GM12878 (cell line): Measurements from ENCODE around the gene SP8.

Experiments
- CREM ChIP-seq: IDR thresholded peaks from 2 replicates; pipeline ENCODE4 v1.6.1; 2014; ENCODE audit warnings: antibody characterized with exemption, low read depth
- EZH2 ChIP-seq: IDR thresholded peaks from 2 replicates; pipeline ENCODE4 v1.6.1; 2012; ENCODE audit warnings: low read depth, mild to moderate bottlenecking, control low read depth, inconsistent platforms, low read length, borderline replicate concordance; ENCODE audit not compliant: control insufficient read depth
- IRF4 ChIP-seq: IDR thresholded peaks from 2 replicates; pipeline ENCODE4 v1.6.1; 2011; ENCODE audit warnings: low read depth, low read length
- JUNB ChIP-seq: IDR thresholded peaks from 2 replicates; pipeline ENCODE4 v1.6.1; 2016; ENCODE audit warnings: antibody characterized with exemption, mild to moderate bottlenecking
- NFYB ChIP-seq: IDR thresholded peaks from 2 replicates; pipeline ENCODE4 v1.6.1; 2011; ENCODE audit warnings: low read depth, mild to moderate bottlenecking, low read length, improper control_type of control experiment, moderate library complexity; ENCODE audit not compliant: insufficient read depth
- POLR2A ChIP-seq: IDR thresholded peaks from 2 replicates; pipeline ENCODE4 v1.6.1; 2011; ENCODE audit warnings: low read depth, mild to moderate bottlenecking, low read length
- POLR2AphosphoS5 ChIP-seq: IDR thresholded peaks from 2 replicates; pipeline ENCODE4 v1.6.1; 2011; ENCODE audit warnings: mild to moderate bottlenecking, low read length, inconsistent platforms
- RAD21 ChIP-seq: IDR thresholded peaks from 2 replicates; pipeline ENCODE4 v1.6.1; 2011; ENCODE audit warnings: mild to moderate bottlenecking, low read depth, low read length, moderate library complexity; ENCODE audit not compliant: insufficient read depth
- SIN3A ChIP-seq: IDR thresholded peaks from 2 replicates; pipeline ENCODE4 v1.6.1; 2012; ENCODE audit warnings: low read depth, low read length, improper control_type of control experiment
- SMC3 ChIP-seq: IDR thresholded peaks from 2 replicates; pipeline ENCODE4 v1.6.1; 2011; ENCODE audit warnings: low read length, improper control_type of control experiment, borderline replicate concordance
- SP1 ChIP-seq: IDR thresholded peaks from one replicate; pipeline ENCODE4 v1.6.1; 2011; ENCODE audit warnings: low read depth, low read length
- TF ChIP-seq, protein P1 (sequence below): IDR thresholded peaks from 2 replicates; pipeline ENCODE4 v1.6.1; 2012; ENCODE audit warnings: mild to moderate bottlenecking, low read depth, low read length
- TF ChIP-seq, protein P2 (sequence below), 3 experiments: IDR thresholded peaks in 2 of 3; conservative IDR thresholded peaks in 1 of 3; 2 replicates each; pipeline ENCODE4 v1.5.1; 2011; ENCODE audit warnings: low read depth in 3 of 3, low read length in 3 of 3, mild to moderate bottlenecking in 3 of 3, control low read depth in 2 of 3, moderate library complexity in 2 of 3, inconsistent platforms in 1 of 3, mixed read lengths in 1 of 3; ENCODE audit not compliant: control insufficient read depth in 2 of 3, insufficient read depth in 1 of 3; ENCODE audit errors: extremely low read depth in 1 of 3
- TF ChIP-seq, protein P3 (sequence below): IDR thresholded peaks from 2 replicates; pipeline ENCODE4 v1.6.1; 2012; ENCODE audit warnings: low read depth, low read length, improper control_type of control experiment

DNA sequence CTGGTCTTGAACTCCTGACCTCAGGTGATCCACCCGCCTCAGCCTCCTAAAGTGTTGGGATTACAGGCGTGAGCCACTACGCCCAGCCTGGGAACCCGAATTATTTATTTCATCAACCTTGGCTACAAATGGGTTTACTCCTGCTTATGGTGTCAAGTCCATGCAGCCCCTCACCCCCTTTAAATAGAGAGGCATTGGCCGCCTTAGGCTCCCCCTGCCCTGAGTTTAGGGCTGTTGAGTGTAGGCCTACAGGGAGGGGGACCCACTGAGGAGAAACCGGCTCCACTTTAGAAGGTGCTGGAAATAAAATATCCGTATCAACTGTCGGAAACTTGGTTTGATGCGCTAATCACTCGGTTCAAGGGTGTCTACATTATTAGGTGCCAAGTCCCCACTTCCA lies 8.7 kb upstream of the SP8 start:
- no peak for TF ChIP-seq IRF4
- no peak for TF ChIP-seq EZH2
- TF ChIP-seq, protein P1, sequence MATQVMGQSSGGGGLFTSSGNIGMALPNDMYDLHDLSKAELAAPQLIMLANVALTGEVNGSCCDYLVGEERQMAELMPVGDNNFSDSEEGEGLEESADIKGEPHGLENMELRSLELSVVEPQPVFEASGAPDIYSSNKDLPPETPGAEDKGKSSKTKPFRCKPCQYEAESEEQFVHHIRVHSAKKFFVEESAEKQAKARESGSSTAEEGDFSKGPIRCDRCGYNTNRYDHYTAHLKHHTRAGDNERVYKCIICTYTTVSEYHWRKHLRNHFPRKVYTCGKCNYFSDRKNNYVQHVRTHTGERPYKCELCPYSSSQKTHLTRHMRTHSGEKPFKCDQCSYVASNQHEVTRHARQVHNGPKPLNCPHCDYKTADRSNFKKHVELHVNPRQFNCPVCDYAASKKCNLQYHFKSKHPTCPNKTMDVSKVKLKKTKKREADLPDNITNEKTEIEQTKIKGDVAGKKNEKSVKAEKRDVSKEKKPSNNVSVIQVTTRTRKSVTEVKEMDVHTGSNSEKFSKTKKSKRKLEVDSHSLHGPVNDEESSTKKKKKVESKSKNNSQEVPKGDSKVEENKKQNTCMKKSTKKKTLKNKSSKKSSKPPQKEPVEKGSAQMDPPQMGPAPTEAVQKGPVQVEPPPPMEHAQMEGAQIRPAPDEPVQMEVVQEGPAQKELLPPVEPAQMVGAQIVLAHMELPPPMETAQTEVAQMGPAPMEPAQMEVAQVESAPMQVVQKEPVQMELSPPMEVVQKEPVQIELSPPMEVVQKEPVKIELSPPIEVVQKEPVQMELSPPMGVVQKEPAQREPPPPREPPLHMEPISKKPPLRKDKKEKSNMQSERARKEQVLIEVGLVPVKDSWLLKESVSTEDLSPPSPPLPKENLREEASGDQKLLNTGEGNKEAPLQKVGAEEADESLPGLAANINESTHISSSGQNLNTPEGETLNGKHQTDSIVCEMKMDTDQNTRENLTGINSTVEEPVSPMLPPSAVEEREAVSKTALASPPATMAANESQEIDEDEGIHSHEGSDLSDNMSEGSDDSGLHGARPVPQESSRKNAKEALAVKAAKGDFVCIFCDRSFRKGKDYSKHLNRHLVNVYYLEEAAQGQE: no peak
- no peak for TF ChIP-seq JUNB
- TF ChIP-seq, protein P2, sequence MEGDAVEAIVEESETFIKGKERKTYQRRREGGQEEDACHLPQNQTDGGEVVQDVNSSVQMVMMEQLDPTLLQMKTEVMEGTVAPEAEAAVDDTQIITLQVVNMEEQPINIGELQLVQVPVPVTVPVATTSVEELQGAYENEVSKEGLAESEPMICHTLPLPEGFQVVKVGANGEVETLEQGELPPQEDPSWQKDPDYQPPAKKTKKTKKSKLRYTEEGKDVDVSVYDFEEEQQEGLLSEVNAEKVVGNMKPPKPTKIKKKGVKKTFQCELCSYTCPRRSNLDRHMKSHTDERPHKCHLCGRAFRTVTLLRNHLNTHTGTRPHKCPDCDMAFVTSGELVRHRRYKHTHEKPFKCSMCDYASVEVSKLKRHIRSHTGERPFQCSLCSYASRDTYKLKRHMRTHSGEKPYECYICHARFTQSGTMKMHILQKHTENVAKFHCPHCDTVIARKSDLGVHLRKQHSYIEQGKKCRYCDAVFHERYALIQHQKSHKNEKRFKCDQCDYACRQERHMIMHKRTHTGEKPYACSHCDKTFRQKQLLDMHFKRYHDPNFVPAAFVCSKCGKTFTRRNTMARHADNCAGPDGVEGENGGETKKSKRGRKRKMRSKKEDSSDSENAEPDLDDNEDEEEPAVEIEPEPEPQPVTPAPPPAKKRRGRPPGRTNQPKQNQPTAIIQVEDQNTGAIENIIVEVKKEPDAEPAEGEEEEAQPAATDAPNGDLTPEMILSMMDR (IDR thresholded peaks at IDR 0.05 in 2 of 3, conservative IDR thresholded peaks at IDR 0.05 in 1 of 3; ENCODE audit: control insufficient read depth in 2 of 3, extremely low read depth in 1 of 3, insufficient read depth in 1 of 3, low read depth in 3 of 3, low read length in 3 of 3): no peak
- no peak for TF ChIP-seq SMC3
- TF ChIP-seq CREM: no peak
- no peak for TF ChIP-seq SIN3A
- no peak for TF ChIP-seq NFYB
- TF ChIP-seq SP1: no peak
- no peak for TF ChIP-seq RAD21
- TF ChIP-seq, protein P3, sequence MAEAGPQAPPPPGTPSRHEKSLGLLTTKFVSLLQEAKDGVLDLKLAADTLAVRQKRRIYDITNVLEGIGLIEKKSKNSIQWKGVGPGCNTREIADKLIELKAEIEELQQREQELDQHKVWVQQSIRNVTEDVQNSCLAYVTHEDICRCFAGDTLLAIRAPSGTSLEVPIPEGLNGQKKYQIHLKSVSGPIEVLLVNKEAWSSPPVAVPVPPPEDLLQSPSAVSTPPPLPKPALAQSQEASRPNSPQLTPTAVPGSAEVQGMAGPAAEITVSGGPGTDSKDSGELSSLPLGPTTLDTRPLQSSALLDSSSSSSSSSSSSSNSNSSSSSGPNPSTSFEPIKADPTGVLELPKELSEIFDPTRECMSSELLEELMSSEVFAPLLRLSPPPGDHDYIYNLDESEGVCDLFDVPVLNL: no peak
- no peak for TF ChIP-seq POLR2AphosphoS5
- TF ChIP-seq POLR2A: no peak
